ENCODE measurements around the gene SDF4.

- TF ChIP-seq, protein P1, sequence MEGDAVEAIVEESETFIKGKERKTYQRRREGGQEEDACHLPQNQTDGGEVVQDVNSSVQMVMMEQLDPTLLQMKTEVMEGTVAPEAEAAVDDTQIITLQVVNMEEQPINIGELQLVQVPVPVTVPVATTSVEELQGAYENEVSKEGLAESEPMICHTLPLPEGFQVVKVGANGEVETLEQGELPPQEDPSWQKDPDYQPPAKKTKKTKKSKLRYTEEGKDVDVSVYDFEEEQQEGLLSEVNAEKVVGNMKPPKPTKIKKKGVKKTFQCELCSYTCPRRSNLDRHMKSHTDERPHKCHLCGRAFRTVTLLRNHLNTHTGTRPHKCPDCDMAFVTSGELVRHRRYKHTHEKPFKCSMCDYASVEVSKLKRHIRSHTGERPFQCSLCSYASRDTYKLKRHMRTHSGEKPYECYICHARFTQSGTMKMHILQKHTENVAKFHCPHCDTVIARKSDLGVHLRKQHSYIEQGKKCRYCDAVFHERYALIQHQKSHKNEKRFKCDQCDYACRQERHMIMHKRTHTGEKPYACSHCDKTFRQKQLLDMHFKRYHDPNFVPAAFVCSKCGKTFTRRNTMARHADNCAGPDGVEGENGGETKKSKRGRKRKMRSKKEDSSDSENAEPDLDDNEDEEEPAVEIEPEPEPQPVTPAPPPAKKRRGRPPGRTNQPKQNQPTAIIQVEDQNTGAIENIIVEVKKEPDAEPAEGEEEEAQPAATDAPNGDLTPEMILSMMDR (tag by site-specific recombination; IDR thresholded peaks at IDR 0.05), result no peak
- TF ChIP-seq ZNF223 (tag by site-specific recombination; IDR thresholded peaks at IDR 0.05), result no peak
- no peak for TF ChIP-seq HOXA7 (CRISPR knock-in tag; IDR thresholded peaks at IDR 0.05; ENCODE audit: borderline replicate concordance)
- TF ChIP-seq ATF2 (tag by site-specific recombination; IDR thresholded peaks at IDR 0.05; ENCODE audit: low read depth), result no peak
- TF ChIP-seq ZNF394 (tag by site-specific recombination; IDR thresholded peaks at IDR 0.05; ENCODE audit: borderline replicate concordance), result no peak
- TF ChIP-seq OVOL3 (tag by site-specific recombination; IDR thresholded peaks at IDR 0.05), result no peak
- TF ChIP-seq ZFP41 (tag by site-specific recombination; IDR thresholded peaks at IDR 0.05; ENCODE audit: borderline replicate concordance), result no peak
- no peak for TF ChIP-seq KLF8 (tag by site-specific recombination; IDR thresholded peaks at IDR 0.05)
- no peak for TF ChIP-seq REST (tag by site-specific recombination; IDR thresholded peaks at IDR 0.05)
- TF ChIP-seq YY1 (tag by site-specific recombination; IDR thresholded peaks at IDR 0.05), result no peak
- TF ChIP-seq ZNF138 (tag by site-specific recombination; IDR thresholded peaks at IDR 0.05; ENCODE audit: borderline replicate concordance), result no peak
- TF ChIP-seq, protein P2, sequence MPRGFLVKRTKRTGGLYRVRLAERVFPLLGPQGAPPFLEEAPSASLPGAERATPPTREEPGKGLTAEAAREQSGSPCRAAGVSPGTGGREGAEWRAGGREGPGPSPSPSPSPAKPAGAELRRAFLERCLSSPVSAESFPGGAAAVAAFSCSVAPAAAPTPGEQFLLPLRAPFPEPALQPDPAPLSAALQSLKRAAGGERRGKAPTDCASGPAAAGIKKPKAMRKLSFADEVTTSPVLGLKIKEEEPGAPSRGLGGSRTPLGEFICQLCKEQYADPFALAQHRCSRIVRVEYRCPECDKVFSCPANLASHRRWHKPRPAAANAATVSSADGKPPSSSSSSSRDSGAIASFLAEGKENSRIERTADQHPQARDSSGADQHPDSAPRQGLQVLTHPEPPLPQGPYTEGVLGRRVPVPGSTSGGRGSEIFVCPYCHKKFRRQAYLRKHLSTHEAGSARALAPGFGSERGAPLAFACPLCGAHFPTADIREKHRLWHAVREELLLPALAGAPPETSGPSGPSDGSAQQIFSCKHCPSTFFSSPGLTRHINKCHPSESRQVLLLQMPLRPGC (tag by site-specific recombination; IDR thresholded peaks at IDR 0.05), result no peak
Observed at GRCh38 chr1:1260843-1261560, 29.2 kb upstream of the SDF4 start.
